Ovary (tissue), 9 donors: ENCODE data around the gene LYST. TPM values are rescaled to one million over a fixed set of nuclear protein-coding genes. Genes with fewer than 3 reads are reported as not detected.

ENCODE experiments used
- DNase-seq, 5 donors: peaks; one replicate each; pipeline ENCODE4 v3.0.0-alpha.2; 2019 to 2020
- H3K27ac ChIP-seq, 2 donors: fragments of 200-600 bp; one replicate each; pipeline versions ENCODE4 v1.5.1 to v1.8.0; 2019 to 2022
- H3K27me3 ChIP-seq: fragments of 200-600 bp; one replicate; pipeline ENCODE4 v1.8.0; 2022
- H3K36me3 ChIP-seq: fragments of 200-600 bp; sonication (generic); one replicate; pipeline ENCODE4 v1.5.1; 2019
- H3K4me1 ChIP-seq: one replicate; pipeline ENCODE4 v1.8.1; 2013; ENCODE audit warnings: mild to moderate bottlenecking, moderate library complexity; ENCODE audit not compliant: insufficient read depth
- H3K4me3 ChIP-seq: fragments of 200-600 bp; sonication (generic); one replicate; pipeline ENCODE4 v1.5.1; 2017
- H3K9me3 ChIP-seq, 2 donors: fragments of 200-600 bp in 1 of 2; sonication (generic) in 1 of 2; one replicate each; pipeline versions ENCODE4 v1.5.1 to v1.8.1; 2013 to 2019; ENCODE audit warnings: mild to moderate bottlenecking in 1 of 2, moderate library complexity in 1 of 2
- EP300 ChIP-seq: sonication (generic); formaldehyde crosslinking; IDR thresholded peaks from one replicate; pipeline ENCODE4 v1.6.1; 2017; ENCODE audit warnings: antibody characterized with exemption
- POLR2A ChIP-seq: fragments of 450-650 bp; IDR thresholded peaks from one replicate; pipeline ENCODE4 v1.6.1; 2017; ENCODE audit warnings: antibody characterized with exemption, mild to moderate bottlenecking, moderate library complexity
- WGBS, 3 donors: extraction: QIAGEN DNeasy Blood & Tissue Kit in 1 of 3; methylation state at CpG; one replicate each; pipeline versions ENCODE4 v1.1.5 to v1.1.7; 2013 to 2017; 5-methylcytosine and 5-hydroxymethylcytosine counted together
- intact Hi-C, 4 donors: fragments of 100-400 bp; cut with DNase I; formaldehyde crosslinking; loops; one replicate each; pipeline versions ENCODE4 v1.11.0 to v1.15.1; 2022 to 2023
- polyA plus RNA-seq, 2 donors: library from polyadenylated mRNA; stranded (reverse); fragments of 200-250 nt in 1 of 2; fragments of 350-450 nt in 1 of 2; fragmentation: Illumina TruSeq in 1 of 2; extraction: RNeasy Lipid Tissue Mini Kit (QIAGEN cat#74804) in 1 of 2; gene quantifications; one replicate each; pipeline ENCODE4 v1.2.3, GENCODE V29; 2013 to 2014
- total RNA-seq, 7 donors: library from RNA; depleted of rRNA in 2 of 7; stranded (reverse); fragments of >200 nt in 2 of 7; fragmentation: NEBNext Ultra II Directional in 3 of 7; extraction: Animal tissue kit (Norgen Biotek cat#: 25700) in 3 of 7; gene quantifications; one replicate each; pipeline versions ENCODE4 v1.1.0 to v1.2.4, GENCODE V29; 2016 to 2023
- TF ChIP-seq, protein P1 (sequence below), 3 donors: fragments of 450-650 bp in 2 of 3; fragments of 200-600 bp in 1 of 3; IDR thresholded peaks; one replicate each; pipeline versions ENCODE4 v1.5.1 to v1.8.0; 2016 to 2022; ENCODE audit warnings: antibody characterized with exemption in 3 of 3, mild to moderate bottlenecking in 1 of 3
- donor health status: DM: no; HTN: no; CAD: no; lungs with moderate emphysema.
- donor health status: DM: no; HTN: no; CAD: no.
- donor health status: Bipolar disorder and iron deficiency.
- donor health status: DM: yes; HTN: yes; CAD: no.
- donor health status: DM: no; HTN: no; CAD: no.
- donor health status: DM: yes; HTN: yes; CAD: no.

The LYST gene
- total and polyA plus RNA-seq, 9 donors = 6.8 to 29.2 (median 21.7) TPM

GRCh38 chr1:235775246-235775860, 91.4 kb downstream of the LYST start:
- no peaks in the 10 kb centered on the region for H3K36me3 ChIP-seq
- no peak overlapping the region for H3K4me3 ChIP-seq
- no peak for DNase-seq
- no peaks in the 10 kb centered on the region for H3K9me3 ChIP-seq
- H3K27ac ChIP-seq = no peak overlapping the region
- no peaks in the 10 kb centered on the region for H3K27me3 ChIP-seq
- no peaks in the 10 kb centered on the region for H3K4me1 ChIP-seq
- TF ChIP-seq EP300 = no peak
- TF ChIP-seq POLR2A = no peak
- intact Hi-C loops = no loop called here

- no peaks in the 10 kb centered on the region for H3K36me3 ChIP-seq
- H3K9me3 ChIP-seq = no peaks in the 10 kb centered on the region
- H3K27ac ChIP-seq = no peak overlapping the region
- no peak for DNase-seq
- H3K4me1 ChIP-seq = no peaks in the 10 kb centered on the region
- intact Hi-C loops = no loop called here
- TF ChIP-seq, protein P1, sequence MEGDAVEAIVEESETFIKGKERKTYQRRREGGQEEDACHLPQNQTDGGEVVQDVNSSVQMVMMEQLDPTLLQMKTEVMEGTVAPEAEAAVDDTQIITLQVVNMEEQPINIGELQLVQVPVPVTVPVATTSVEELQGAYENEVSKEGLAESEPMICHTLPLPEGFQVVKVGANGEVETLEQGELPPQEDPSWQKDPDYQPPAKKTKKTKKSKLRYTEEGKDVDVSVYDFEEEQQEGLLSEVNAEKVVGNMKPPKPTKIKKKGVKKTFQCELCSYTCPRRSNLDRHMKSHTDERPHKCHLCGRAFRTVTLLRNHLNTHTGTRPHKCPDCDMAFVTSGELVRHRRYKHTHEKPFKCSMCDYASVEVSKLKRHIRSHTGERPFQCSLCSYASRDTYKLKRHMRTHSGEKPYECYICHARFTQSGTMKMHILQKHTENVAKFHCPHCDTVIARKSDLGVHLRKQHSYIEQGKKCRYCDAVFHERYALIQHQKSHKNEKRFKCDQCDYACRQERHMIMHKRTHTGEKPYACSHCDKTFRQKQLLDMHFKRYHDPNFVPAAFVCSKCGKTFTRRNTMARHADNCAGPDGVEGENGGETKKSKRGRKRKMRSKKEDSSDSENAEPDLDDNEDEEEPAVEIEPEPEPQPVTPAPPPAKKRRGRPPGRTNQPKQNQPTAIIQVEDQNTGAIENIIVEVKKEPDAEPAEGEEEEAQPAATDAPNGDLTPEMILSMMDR (IDR thresholded peaks at IDR 0.05) = no peak
- TF ChIP-seq EP300 (no peak), POLR2A (no peak)
- H3K4me3 ChIP-seq = no peak overlapping the region
- H3K27me3 ChIP-seq = no peaks in the 10 kb centered on the region
- 94 to 96% (median 96%) methylated on average over 2 of the region's 2 CpGs for WGBS, 3 donors
Measured at GRCh38 chr1:235767795-235768194, 98.9 kb downstream of the LYST start.

DNA sequence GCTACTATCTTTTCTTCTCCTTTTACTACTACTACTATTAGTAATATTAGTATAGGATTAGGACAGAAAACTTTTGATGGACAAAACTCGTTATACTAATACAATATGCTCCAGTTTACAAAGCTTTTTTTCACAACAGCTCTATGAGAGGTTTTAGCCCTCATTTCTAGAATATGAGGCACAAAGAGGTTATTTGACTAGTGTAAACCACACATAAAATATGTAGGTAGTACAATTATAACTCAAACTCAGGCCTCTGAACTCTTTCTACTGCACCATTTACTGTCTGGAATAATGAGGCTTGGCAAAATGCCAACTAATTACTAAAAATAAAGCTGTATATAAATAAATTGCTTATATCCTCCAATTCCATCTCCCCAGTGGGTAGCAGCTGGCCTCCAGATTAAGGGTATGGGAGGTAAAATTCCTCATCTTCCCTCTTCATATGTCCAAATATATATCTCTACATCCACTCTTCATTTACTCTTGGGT, 99.9 kb downstream of the LYST start:
- intact Hi-C loops = no loop called here
- no peak for DNase-seq
- WGBS, 3 donors = 96 to 99% (median 98%) methylated on average over 1 of the region's 1 CpG
- Histone ChIP-seq H3K27ac (no peak overlapping the region), H3K4me3 (no peak overlapping the region), H3K27me3 (no peaks in the 10 kb centered on the region), H3K9me3 (no peaks in the 10 kb centered on the region), H3K36me3 (no peaks in the 10 kb centered on the region), H3K4me1 (no peaks in the 10 kb centered on the region)
- TF ChIP-seq, protein P1 (IDR thresholded peaks at IDR 0.05) = no peak
- TF ChIP-seq POLR2A = no peak
- TF ChIP-seq EP300 = no peak

- Histone ChIP-seq H3K27me3 (no peaks in the 10 kb centered on the region), H3K27ac (no peak overlapping the region), H3K9me3 (no peaks in the 10 kb centered on the region), H3K4me3 (no peak overlapping the region), H3K36me3 (no peaks in the 10 kb centered on the region), H3K4me1 (no peaks in the 10 kb centered on the region)
- DNase-seq = no peak
- TF ChIP-seq POLR2A (no peak), EP300 (no peak)
- TF ChIP-seq, protein P1 (IDR thresholded peaks at IDR 0.05) = no peak
- intact Hi-C loops = no loop called here
- 70 to 76% (median 71%) methylated on average over 3 of the region's 3 CpGs for WGBS, 3 donors
Measured at GRCh38 chr1:235763962-235764361, 102.7 kb downstream of the LYST start.

DNA sequence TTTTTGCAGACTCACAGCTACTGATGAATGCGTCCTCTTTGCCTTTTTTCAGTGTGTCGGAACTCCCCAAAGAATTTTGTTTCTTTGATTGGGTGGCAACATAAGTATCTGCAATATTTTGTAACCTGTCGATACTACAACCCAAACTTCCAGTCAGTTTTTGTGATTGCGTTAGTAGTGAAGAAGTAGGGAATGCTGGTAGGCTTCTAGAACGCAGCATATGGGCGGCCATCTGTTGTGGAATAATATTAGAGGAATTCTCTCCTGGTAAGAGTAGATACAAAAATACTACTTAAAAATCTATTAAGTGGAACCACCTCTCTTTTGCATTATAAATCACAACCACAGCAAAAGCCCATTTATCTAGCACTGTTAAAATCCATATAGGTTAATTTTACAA, 107.4 kb downstream of the LYST start:
- intact Hi-C loops = no loop called here
- no peaks in the 10 kb centered on the region for H3K36me3 ChIP-seq
- H3K27ac ChIP-seq = no peak overlapping the region
- DNase-seq = no peak
- WGBS, 3 donors = 96 to 98% (median 97%) methylated on average over 6 of the region's 6 CpGs
- no peaks in the 10 kb centered on the region for H3K4me1 ChIP-seq
- H3K9me3 ChIP-seq = no peaks in the 10 kb centered on the region
- no peaks in the 10 kb centered on the region for H3K27me3 ChIP-seq
- H3K4me3 ChIP-seq = no peak overlapping the region
- TF ChIP-seq, protein P1 (IDR thresholded peaks at IDR 0.05) = no peak
- TF ChIP-seq EP300 (no peak), POLR2A (no peak)
